ENCODE data around the gene C1QTNF6.

GRCh38 chr22:37202716-37203115 is 14.7 kb upstream of the C1QTNF6 start:
- TF ChIP-seq CTCF (IDR thresholded peaks at IDR 0.05; ENCODE audit: insufficient read depth, low read length) (no peak), POLR2AphosphoS5 (IDR thresholded peaks at IDR 0.05; ENCODE audit: low read depth) (no peak), REST (IDR thresholded peaks at IDR 0.05; ENCODE audit: insufficient replicate concordance, low read depth) (no peak)
